ENCODE results near the gene BACH2.

GRCh38 chr6:90186026-90186425 is 110.6 kb downstream of the BACH2 start:
- TF ChIP-seq EZH2phosphoT487 (IDR thresholded peaks at IDR 0.05; ENCODE audit: borderline replicate concordance, low read depth): no peak
- TF ChIP-seq CTCF (IDR thresholded peaks at IDR 0.05): no peak
- no peak for TF ChIP-seq RCOR1 (IDR thresholded peaks at IDR 0.05; ENCODE audit: low read length)

Data from SK-N-SH (cell line).